NCI-H82 treated with DMSO at 0.1 percent for 48 hours (cell line): ENCODE measurements around the gene PRICKLE2.

Source experiments
- DNase-seq: peaks from one replicate; lab custom pipeline; 2025; ENCODE audit not compliant: unreplicated experiment; lab: John Stamatoyannopoulos, UW

Gene PRICKLE2

GRCh38 chr3:64163019-64163754, 62.1 kb downstream of the PRICKLE2 start:
- DNase-seq = no peak

GRCh38 chr3:64161481-64161952, 63.7 kb downstream of the PRICKLE2 start:
- no peak for DNase-seq

DNA sequence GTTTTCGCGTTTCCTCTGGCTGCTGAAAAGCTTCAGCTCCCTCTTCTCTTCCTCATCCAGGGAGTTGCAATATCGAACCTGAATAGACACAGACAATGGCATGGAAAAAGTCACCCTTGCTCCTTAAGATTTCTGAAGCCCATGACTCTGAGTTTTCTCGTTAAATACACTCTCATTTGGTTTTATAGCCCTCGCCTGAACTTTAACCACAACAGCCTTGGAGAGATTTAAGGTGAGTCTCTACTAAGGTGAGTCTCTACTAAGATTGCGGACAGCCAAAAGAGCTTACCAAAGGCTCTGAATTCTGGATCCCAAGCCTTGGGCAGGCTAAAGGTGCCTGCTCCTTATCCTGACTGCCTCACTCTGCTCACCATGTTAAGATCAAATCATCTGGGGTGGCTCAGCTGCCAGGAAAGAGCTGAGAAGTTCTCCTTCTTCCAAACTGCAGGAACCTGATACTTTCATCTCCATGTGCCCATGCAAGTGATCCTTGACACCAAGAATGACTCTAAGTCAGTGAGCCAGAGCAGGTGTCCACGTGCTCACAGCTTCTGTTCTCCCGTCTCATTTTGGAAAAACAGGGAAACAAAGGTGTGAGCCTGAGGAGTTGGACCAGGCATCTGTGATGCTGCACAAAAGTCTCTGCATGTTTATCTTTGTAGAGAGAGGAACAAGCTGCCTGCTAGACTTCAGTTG, 65.1 kb downstream of the PRICKLE2 start:
- no peak for DNase-seq

DNA sequence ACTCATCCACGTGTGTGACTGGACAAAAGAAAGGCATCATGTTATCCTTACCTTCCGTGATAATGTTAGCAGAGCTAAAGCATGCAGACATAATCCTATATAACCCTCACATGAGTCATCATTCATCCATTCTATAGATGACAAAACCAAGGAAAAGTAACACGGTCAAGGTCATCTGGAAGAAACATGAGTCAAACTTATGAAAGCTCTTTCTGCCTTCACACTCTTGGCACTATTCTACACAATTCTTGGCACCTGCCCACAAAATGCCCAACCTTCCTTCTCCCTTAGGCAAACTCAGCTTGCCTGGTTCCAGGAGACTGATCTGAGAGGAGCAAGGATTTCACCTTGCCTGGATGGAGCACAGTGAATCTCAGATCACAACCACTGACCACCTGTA, 66.9 kb downstream of the PRICKLE2 start:
- DNase-seq = no peak

DNA sequence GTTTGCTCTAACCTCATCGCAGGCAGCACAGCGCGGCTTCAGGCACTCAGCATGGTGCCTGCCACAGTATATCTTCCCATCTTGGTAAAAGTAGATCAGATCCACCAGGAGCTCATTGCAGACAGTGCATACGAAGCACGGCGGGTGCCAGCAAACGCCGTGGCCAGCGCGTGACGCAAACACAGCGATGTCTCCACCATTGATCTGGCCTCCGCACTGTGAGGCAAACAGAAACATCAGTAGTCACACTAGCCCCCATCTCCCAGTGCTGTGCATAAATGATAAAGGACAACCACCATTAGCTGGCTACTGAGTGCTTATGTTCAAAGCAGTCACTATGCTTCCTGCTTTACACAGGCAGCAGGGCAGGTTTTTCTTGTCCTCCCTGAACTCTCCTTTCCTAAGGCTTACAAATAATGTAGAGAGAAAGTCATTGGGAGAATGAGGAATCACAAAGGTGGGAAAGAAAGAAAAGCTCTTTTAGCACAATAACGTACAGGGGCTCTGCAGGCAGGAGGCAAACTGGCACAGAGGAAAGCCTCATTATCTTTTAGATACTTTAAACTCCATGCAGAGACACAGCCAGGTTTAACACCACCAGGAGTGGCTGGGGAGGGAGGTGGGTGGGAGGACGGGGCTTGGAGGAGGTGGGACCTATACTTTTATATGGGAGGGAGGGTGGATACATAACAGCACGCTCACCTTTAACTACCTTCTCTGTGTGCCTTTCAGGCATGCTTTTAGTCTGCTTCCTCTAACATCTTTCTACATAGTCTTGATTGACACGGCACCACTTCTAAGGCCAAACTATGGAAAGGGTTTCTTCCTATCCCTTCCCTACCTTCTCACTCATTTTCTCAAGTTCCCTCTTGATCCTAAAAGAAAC, 67.9 kb downstream of the PRICKLE2 start:
- DNase-seq = no peak

- DNase-seq = no peak
Measured at GRCh38 chr3:64155328-64155727, 69.9 kb downstream of the PRICKLE2 start.

GRCh38 chr3:64152676-64153466, 72.4 kb downstream of the PRICKLE2 start:
- no peak for DNase-seq

DNA sequence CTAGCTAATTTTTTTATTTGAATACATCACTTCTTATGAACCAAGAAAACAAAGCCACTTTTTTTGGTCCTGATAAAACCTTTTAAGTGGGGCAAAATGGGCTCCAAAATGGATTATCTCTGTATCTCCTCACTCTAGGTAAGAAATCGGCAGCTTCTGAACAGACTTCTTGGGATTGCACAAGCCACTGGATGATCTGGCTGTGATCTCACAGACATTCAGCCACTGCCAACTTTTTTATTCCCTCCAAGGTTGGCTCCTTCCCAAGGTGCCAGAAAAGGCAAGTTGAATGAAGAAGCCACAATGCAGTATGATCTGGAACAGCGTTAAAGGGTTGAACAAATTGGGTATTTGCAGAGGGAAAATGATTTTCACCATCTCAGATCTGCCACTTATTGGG, 73.2 kb downstream of the PRICKLE2 start:
- no peak for DNase-seq

DNA sequence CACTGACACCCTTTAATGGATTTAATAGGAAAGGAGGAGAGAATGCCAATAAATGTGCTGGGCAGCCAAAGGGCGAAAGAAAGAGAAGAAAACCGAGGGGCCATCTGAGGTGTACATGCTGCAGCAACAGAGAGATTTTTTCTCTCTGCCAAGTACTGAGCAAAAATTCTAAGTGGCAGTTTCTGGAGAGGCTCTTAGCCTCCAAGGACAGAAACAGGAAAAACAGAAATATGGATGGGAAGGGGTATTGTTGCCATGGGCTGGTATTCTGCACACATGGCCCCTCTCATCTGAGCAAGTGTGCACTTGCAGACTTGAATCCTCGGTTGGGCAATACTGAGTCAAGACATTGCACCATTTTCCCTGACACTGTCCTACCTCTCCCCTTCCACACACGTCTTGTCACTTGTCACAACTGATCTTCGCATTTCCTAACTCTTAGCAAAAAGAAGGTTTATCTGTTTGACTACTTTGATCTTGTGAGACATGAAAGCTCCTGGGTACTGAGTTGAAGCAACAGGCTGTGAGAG, 73.9 kb downstream of the PRICKLE2 start:
- no peak for DNase-seq

- DNase-seq = no peak
Measured at GRCh38 chr3:64150623-64151207, 74.6 kb downstream of the PRICKLE2 start.

DNA sequence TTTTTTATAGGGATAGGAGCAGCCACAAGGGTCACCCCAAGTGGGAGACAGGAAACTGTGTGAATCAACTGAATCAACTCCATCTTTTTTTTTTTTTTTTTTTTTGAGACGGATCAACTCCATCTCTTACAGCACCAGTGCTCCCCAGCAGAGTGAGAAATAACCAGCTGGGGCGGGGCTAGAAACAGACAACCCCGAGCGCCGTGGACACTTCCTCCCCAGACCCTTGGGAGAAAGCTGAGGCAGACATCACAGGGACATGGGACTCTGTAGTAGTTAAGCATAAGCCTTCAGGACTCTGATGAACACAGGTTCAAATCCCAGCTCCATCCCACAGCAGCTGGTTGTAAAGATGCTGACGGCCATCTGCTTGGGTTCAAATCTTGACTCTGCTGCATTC, 75.4 kb downstream of the PRICKLE2 start:
- DNase-seq = no peak

DNA sequence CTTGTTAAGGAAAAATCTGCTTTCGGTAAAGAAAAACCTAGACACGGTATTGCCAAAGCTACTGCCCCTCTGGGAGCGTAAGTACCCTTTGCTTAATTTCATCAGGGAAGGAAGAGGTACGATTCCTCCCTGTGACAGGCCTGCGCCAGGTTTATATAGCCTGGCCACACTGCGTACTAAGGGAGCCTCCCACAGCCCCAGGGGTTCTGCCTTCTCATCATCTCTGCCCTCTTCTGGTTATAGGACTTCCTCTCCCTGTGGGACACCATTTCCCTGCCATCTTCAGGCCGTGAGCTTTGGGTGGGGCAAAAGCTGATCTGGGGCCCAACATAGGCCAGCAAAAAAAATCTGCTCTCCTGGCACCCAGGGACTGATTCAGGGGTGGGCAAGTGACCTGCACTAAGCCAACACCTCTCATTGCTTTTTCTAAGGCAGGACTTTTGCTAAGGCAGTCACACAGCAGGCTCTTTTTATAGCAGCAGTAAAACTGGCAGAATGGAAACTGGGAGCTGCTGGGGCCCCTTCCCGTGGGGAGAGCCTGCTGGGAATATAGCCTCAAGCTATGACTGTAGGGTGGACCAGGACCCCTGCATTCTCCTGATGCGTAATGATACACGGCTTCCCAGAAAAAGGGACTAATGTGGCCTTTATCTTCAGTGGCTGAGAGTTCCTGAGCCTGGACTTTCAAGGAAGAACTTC, 76.2 kb downstream of the PRICKLE2 start:
- no peak for DNase-seq

DNA sequence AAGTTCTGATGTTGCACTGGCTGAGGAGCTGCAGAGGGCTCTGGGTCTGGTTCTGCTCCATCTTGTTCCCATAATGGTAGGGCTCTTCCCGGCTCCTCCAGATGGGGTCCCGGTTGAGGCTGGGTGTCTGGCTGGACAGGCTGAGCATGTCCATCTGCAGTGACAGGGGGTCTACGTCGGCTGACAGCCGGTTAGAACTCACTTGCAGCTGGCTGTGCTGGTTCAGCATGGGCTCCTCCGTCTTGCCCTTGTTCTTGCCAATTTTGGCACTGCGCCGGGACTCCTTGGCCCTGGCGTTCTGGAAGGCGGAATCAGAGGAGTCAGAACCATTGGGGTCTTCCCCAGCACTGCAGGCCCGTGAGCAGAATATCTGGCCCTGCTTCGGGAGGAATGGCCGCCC, 78.1 kb downstream of the PRICKLE2 start:
- no peak for DNase-seq

DNA sequence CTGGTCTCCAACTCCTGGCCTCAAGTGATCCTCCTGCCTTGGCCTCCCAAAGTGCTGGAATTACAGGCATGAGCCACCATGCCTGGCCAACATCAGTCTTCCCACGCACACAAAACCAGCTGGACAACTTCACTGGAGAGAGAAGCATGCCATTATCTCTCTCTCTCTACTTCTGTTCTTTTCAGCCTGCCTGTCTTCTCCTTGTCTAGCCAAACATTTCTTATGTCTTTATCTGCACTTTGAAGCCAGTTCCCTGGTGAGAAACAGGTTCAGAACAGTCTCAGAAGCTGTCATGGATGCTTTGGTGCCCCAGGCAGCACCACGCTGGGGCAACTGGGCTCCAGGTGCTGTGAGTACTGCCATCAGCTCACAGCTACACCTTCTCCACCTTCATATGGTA, 79.8 kb downstream of the PRICKLE2 start:
- DNase-seq = no peak

DNA sequence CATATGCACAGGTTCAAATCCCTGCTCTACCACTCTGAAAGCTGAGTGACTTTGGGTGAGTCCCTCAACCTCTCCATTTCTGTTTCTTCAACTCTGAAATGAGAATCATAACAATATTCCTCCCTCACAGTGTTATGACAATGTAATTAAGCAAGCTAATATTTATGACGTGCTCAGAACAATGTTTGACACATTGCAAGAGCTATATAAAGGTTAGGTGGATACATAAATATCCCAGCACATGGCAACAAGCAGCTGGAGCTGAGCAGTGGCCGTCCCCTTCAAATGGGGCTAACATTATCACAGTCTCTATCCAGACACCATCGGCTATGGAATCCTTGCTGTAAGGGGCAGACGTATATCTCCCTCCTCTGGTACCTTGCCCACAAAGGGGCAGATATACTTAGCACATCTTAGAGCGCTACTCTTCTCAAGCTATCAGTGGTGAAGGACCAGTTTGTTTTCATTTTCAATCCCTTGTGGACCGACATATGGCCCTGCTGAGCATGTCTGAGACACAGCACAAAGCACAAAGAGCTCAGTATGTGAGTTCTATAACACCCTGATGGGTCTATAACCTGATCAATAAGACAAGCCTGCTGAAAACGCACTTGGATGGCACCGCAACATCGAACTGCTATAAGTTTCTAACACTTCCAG, 80.9 kb downstream of the PRICKLE2 start:
- no peak for DNase-seq

DNA sequence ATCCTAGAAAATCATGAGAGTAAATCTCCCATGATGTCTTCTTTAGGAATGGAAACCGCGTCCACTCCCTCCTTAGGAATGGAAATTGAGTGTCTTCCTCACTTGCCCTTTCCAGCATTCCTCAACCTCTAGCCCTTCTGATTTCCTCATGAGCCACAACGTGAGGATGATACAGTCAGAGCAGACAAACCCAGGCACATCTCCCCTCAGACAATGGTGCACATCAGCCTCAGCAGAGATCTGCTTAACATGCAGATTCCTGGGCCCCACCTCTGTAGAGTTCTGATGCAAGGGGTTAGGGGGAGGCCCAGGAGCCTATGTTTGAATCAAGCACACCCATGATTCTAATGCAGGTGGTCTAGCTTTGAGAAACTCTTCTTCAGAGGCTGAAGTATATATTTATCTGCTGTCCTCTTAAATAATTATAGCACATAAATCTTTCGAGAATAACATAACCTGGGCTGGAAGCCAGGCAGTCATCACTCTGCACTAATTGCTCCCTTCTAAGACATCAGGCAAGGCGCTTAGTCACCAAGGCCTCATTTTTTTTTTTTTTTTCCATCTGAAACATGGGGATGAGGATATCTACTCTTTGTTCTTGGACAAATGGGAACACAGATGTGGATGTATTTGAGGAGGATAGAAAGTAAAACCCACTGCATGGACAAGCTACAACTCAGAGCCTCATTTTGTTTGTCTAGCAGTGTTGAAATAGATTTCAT, 81.7 kb downstream of the PRICKLE2 start:
- DNase-seq = no peak

- no peak for DNase-seq
Measured at GRCh38 chr3:64141476-64141875, 83.8 kb downstream of the PRICKLE2 start.

GRCh38 chr3:64140651-64141050, 84.6 kb downstream of the PRICKLE2 start:
- no peak for DNase-seq
